Duodenal mucosa (tissue), 2 donors: ENCODE measurements around the gene HLF.

Experiments
- H3K27ac ChIP-seq: one replicate; pipeline ENCODE4 v1.7.0; 2013; ENCODE audit warnings: low read depth, low read length
- H3K27me3 ChIP-seq, 2 donors: one replicate each; pipeline ENCODE4 v1.7.0; 2013; ENCODE audit warnings: low read length in 2 of 2, control low read depth in 1 of 2; ENCODE audit not compliant: insufficient read depth in 2 of 2, control insufficient read depth in 1 of 2
- H3K36me3 ChIP-seq, 2 donors: one replicate each; pipeline ENCODE4 v1.7.0; 2013; ENCODE audit warnings: low read length in 2 of 2, control low read depth in 1 of 2; ENCODE audit not compliant: insufficient read depth in 2 of 2, control insufficient read depth in 1 of 2
- H3K4me1 ChIP-seq, 2 donors: one replicate each; pipeline ENCODE4 v1.7.0; 2013; ENCODE audit warnings: low read length in 2 of 2, control low read depth in 1 of 2; ENCODE audit not compliant: insufficient read depth in 2 of 2, control insufficient read depth in 1 of 2
- H3K4me3 ChIP-seq, 2 donors: one replicate each; pipeline ENCODE4 v1.7.0; 2013; ENCODE audit warnings: low read length in 2 of 2, low read depth in 1 of 2
- H3K9ac ChIP-seq, 2 donors: one replicate each; pipeline ENCODE4 v1.7.0; 2013; ENCODE audit warnings: low read length in 2 of 2, low read depth in 1 of 2
- H3K9me3 ChIP-seq, 2 donors: one replicate each; pipeline ENCODE4 v1.7.0; 2013; ENCODE audit warnings: low read length in 2 of 2, control low read depth in 1 of 2; ENCODE audit not compliant: control insufficient read depth in 1 of 2

Gene HLF

DNA sequence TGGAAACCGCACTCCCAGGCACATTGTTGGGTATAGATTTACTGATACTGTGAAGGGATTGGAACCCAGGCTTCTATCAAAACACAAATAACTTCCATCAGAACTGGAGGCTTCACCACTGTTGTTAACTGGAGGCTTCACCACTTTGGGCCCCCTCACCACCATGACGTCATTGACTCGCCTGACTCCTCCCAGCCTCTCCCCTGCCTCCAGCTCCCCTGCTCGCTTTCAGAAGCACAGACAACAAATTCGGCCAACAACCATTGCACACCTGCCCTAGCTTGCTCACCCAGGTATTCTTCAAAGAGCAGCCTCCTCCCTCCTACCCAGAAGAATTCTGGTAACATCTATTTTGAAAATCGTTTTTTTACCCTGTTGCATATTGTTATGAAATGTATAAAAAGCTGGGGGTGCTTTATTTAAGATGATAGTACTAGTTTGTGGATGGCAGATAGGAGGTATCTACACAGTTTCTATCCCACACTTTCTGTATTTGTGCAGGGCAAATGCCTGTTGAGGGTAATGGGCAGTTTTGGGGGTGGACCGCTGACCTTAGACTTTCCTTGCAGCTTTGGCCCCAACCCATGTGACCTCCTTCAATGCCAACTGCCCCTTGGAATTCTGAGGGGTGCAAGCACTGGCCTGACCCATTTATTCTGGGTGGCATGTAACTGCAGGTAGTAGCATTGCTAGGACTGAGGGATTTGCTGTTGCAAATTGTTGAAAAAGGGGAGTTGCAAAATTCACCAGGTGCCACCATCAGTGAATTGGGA lies 54.1 kb downstream of the HLF start:
- Histone ChIP-seq H3K9ac (no peak overlapping the region), H3K4me3 (no peak overlapping the region), H3K9me3 (no peaks in the 10 kb centered on the region), H3K36me3 (no peaks in the 10 kb centered on the region), H3K4me1 (peaks cover 0 to 2% of the 10 kb centered on the region in 2 donors), H3K27me3 (no peaks in the 10 kb centered on the region), H3K27ac (no peak overlapping the region)

DNA sequence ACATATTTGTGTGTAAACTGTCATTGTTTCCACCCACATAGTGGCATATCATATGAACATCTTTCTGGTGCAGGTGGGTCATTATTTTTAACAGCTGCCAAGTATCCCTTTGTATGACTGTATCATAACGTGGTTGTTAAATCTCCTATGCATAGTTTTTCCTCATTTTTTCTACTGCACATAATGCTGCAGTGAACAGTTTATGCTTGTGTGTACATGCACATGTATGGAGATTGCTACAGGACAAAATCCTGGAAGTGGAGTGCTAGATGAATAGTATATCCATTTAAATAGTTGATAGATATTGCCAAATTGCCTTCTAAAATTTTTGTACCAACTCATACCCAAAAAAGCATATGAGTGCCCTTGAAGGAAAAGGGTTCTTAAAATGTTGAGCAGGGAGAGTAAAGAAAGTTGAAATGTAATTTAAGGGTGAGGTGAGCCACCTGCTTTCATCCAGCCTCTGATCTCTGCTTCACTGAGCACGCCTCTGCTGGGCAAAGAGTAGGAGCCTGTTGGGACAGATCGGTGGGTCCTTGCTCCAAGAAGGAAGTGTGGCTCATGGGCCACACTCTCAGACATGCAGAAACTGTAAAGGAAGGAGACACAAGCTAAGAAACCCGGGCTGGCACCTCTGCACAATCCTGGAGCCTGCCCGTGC lies 55.3 kb downstream of the HLF start:
- Histone ChIP-seq H3K27me3 (no peaks in the 10 kb centered on the region), H3K9ac (no peak overlapping the region), H3K4me3 (no peak overlapping the region), H3K36me3 (no peaks in the 10 kb centered on the region), H3K9me3 (no peaks in the 10 kb centered on the region), H3K4me1 (peaks cover 0 to 2% of the 10 kb centered on the region in 2 donors), H3K27ac (no peak overlapping the region)

DNA sequence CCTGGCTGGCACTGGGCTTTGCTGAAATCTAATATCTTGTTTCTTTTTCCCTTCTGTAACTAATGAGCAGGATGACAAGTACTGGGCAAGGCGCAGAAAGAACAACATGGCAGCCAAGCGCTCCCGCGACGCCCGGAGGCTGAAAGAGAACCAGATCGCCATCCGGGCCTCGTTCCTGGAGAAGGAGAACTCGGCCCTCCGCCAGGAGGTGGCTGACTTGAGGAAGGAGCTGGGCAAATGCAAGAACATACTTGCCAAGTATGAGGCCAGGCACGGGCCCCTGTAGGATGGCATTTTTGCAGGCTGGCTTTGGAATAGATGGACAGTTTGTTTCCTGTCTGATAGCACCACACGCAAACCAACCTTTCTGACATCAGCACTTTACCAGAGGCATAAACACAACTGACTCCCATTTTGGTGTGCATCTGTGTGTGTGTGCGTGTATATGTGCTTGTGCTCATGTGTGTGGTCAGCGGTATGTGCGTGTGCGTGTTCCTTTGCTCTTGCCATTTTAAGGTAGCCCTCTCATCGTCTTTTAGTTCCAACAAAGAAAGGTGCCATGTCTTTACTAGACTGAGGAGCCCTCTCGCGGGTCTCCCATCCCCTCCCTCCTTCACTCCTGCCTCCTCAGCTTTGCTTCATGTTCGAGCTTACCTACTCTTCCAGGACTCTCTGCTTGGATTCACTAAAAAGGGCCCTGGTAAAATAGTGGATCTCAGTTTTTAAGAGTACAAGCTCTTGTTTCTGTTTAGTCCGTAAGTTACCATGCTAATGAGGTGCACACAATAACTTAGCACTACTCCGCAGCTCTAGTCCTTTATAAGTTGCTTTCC lies 56.0 kb downstream of the HLF start:
- no peaks in the 10 kb centered on the region for H3K27me3 ChIP-seq
- peak overlapping the region; percentile 7 to 53 for H3K4me3 ChIP-seq
- H3K9me3 ChIP-seq: no peaks in the 10 kb centered on the region
- H3K36me3 ChIP-seq: no peaks in the 10 kb centered on the region
- peaks cover 0 to 2% of the 10 kb centered on the region in 2 donors for H3K4me1 ChIP-seq
- H3K9ac ChIP-seq: no peak overlapping the region
- no peak overlapping the region for H3K27ac ChIP-seq

DNA sequence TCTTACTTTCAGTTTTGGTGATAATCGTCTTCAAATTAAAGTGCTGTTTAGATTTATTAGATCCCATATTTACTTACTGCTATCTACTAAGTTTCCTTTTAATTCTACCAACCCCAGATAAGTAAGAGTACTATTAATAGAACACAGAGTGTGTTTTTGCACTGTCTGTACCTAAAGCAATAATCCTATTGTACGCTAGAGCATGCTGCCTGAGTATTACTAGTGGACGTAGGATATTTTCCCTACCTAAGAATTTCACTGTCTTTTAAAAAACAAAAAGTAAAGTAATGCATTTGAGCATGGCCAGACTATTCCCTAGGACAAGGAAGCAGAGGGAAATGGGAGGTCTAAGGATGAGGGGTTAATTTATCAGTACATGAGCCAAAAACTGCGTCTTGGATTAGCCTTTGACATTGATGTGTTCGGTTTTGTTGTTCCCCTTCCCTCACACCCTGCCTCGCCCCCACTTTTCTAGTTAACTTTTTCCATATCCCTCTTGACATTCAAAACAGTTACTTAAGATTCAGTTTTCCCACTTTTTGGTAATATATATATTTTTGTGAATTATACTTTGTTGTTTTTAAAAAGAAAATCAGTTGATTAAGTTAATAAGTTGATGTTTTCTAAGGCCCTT lies 56.8 kb downstream of the HLF start:
- no peaks in the 10 kb centered on the region for H3K36me3 ChIP-seq
- H3K9me3 ChIP-seq: no peaks in the 10 kb centered on the region
- no peak overlapping the region for H3K9ac ChIP-seq
- H3K27ac ChIP-seq: no peak overlapping the region
- H3K27me3 ChIP-seq: no peaks in the 10 kb centered on the region
- H3K4me3 ChIP-seq: peak overlapping the region; percentile 7 to 53
- peaks cover 0 to 2% of the 10 kb centered on the region in 2 donors for H3K4me1 ChIP-seq

DNA sequence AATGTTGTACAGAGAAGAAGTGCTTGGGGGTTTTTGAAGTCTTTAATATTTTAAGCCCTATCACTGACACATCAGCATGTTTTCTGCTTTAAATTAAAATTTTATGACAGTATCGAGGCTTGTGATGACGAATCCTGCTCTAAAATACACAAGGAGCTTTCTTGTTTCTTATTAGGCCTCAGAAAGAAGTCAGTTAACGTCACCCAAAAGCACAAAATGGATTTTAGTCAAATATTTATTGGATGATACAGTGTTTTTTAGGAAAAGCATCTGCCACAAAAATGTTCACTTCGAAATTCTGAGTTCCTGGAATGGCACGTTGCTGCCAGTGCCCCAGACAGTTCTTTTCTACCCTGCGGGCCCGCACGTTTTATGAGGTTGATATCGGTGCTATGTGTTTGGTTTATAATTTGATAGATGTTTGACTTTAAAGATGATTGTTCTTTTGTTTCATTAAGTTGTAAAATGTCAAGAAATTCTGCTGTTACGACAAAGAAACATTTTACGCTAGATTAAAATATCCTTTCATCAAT lies 57.8 kb downstream of the HLF start:
- Histone ChIP-seq H3K4me1 (peaks cover 0 to 4% of the 10 kb centered on the region in 2 donors), H3K36me3 (no peaks in the 10 kb centered on the region)

DNA sequence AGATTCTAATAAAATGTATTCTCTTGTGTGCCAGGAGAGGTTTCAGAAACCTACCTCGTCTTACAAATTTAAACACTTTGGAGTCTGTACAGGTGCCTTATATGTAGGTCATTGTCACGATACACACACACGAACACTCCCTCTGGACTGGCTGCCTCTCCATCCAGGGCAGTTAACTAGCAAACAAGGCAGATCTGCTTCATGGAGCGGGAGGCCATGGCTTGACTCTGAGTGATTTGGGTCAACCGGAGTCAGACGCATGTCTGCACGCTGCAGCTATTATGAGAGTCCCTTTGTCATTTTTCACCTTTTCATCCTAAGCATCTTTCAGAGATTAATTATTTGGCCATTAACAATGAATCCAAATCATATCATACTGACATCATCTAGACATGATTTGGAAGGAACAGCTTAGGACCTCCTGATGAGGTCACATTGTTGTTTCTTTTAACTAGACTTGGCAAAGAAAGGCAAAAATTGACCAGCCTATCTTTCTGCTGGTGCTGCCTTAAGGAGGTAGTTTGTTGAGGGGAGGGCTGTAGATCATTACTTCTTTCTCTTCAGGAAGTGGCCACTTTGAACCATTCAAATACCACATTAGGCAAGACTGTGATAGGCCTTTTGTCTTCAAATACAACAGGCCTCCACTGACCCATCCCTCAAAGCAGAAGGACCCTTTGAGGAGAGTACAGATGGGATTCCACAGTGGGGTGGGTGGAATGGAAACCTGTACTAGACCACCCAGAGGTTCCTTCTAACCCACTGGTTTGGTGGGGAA lies 58.9 kb downstream of the HLF start:
- no peak overlapping the region for H3K9ac ChIP-seq

More for the DNA sequence above, 57.8 kb downstream of the HLF start:
- no peak overlapping the region for H3K4me3 ChIP-seq
- H3K27ac ChIP-seq: no peak overlapping the region
- H3K27me3 ChIP-seq: no peaks in the 10 kb centered on the region
- no peak overlapping the region for H3K9ac ChIP-seq
- H3K9me3 ChIP-seq: no peaks in the 10 kb centered on the region

DNA sequence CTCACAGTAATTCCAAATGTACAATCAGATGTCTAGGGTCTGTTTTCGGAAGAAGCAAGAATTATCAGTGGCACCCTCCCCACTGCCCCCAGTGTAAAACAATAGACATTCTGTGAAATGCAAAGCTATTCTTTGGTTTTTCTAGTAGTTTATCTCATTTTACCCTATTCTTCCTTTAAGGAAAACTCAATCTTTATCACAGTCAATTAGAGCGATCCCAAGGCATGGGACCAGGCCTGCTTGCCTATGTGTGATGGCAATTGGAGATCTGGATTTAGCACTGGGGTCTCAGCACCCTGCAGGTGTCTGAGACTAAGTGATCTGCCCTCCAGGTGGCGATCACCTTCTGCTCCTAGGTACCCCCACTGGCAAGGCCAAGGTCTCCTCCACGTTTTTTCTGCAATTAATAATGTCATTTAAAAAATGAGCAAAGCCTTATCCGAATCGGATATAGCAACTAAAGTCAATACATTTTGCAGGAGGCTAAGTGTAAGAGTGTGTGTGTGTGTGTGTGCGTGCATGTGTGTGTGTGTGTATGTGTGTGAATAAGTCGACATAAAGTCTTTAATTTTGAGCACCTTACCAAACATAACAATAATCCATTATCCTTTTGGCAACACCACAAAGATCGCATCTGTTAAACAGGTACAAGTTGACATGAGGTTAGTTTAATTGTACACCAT lies 59.7 kb downstream of the HLF start:
- H3K9me3 ChIP-seq: no peaks in the 10 kb centered on the region
- H3K27me3 ChIP-seq: no peaks in the 10 kb centered on the region
- H3K4me1 ChIP-seq: peaks cover 0 to 5% of the 10 kb centered on the region in 2 donors
- no peak overlapping the region for H3K9ac ChIP-seq
- H3K36me3 ChIP-seq: no peaks in the 10 kb centered on the region
- H3K4me3 ChIP-seq: no peak overlapping the region
- H3K27ac ChIP-seq: no peak overlapping the region

More for the DNA sequence above, 58.9 kb downstream of the HLF start:
- no peak overlapping the region for H3K4me3 ChIP-seq
- no peaks in the 10 kb centered on the region for H3K27me3 ChIP-seq
- H3K9me3 ChIP-seq: no peaks in the 10 kb centered on the region
- H3K36me3 ChIP-seq: no peaks in the 10 kb centered on the region
- no peak overlapping the region for H3K27ac ChIP-seq
- peaks cover 0 to 5% of the 10 kb centered on the region in 2 donors for H3K4me1 ChIP-seq

DNA sequence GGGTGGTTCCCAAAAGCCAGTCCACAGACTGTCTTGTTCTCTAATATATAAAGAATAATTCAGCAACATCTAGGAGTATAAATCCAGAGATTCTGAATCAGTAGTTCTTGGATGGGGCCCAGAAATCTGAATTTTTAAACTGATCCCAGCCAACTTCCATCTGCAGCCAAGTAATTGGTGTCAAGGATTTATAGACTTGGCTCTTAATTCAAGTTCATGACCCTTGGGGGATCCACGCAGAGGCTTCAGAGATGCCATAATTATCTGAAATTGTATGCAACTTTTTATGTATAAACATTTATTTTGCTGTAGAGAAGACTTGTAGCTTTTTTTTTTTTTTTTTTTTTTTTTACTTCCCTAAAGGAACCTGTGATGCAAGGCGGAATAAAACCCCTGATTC lies 60.6 kb downstream of the HLF start:
- H3K9ac ChIP-seq: no peak overlapping the region
- no peak overlapping the region for H3K27ac ChIP-seq
- H3K4me1 ChIP-seq: peaks cover 4 to 5% of the 10 kb centered on the region in 2 donors

DNA sequence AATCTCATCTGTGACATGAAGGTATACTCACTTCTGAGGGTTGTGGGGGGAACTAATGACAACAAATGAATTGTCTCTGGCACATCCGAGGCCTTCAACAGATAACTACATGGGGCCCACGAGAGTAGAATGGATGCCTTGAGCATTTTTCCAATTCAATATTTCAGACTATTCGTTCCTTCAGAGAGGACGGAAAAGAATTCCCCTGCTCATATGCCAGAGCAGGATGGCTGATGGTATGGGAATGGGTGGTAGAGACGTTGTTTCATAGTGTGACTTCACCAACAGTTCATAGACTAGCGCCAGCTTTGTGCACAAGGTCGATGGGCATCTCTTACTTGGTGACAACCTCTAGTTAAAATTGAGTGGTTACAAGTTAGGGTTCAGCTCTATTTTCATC lies 61.3 kb downstream of the HLF start:
- Histone ChIP-seq H3K4me3 (no peak overlapping the region), H3K9me3 (no peaks in the 10 kb centered on the region), H3K27me3 (no peaks in the 10 kb centered on the region), H3K36me3 (no peaks in the 10 kb centered on the region), H3K27ac (no peak overlapping the region), H3K4me1 (peaks cover 5 to 10% of the 10 kb centered on the region in 2 donors), H3K9ac (no peak overlapping the region)

More for the DNA sequence above, 60.6 kb downstream of the HLF start:
- no peaks in the 10 kb centered on the region for H3K27me3 ChIP-seq
- no peaks in the 10 kb centered on the region for H3K9me3 ChIP-seq
- no peaks in the 10 kb centered on the region for H3K36me3 ChIP-seq
- H3K4me3 ChIP-seq: no peak overlapping the region
